AG09309 (cell line): ENCODE results near the gene GOPC.

ENCODE experiments used
- DNase-seq: peaks from one replicate; pipeline ENCODE4 v3.0.0-alpha.2; 2010; ENCODE audit warnings: low read depth
- H3K4me3 ChIP-seq: 2 replicates; pipeline ENCODE4 v1.5.1; 2011; ENCODE audit warnings: mild to moderate bottlenecking, low read depth, low read length, moderate library complexity; ENCODE audit not compliant: control insufficient read depth
- CTCF ChIP-seq: IDR thresholded peaks from 2 replicates; pipeline ENCODE4 v1.5.1; 2011; ENCODE audit warnings: mild to moderate bottlenecking, low read depth, low read length, inconsistent platforms; ENCODE audit not compliant: insufficient read depth, control insufficient read depth; ENCODE audit errors: missing control alignments

Gene GOPC

GRCh38 chr6:117558818-117559217 lies 43.5 kb downstream of the GOPC start:
- TF ChIP-seq CTCF, result no peak
- no peak for DNase-seq
- H3K4me3 ChIP-seq, result no peak overlapping the region

- no peak overlapping the region for H3K4me3 ChIP-seq
- no peak for TF ChIP-seq CTCF
- no peak for DNase-seq
Measured at GRCh38 chr6:117557951-117558350, 44.4 kb downstream of the GOPC start.

GRCh38 chr6:117555882-117556498 lies 46.3 kb downstream of the GOPC start:
- TF ChIP-seq CTCF, result peak; percentile 67
- H3K4me3 ChIP-seq, result no peak overlapping the region
- no peak for DNase-seq

GRCh38 chr6:117555262-117555849 lies 47.0 kb downstream of the GOPC start:
- no peak overlapping the region for H3K4me3 ChIP-seq
- DNase-seq, result no peak
- no peak for TF ChIP-seq CTCF

- TF ChIP-seq CTCF, result no peak
- DNase-seq, result no peak
- H3K4me3 ChIP-seq, result no peak overlapping the region
Measured at GRCh38 chr6:117553142-117553541, 49.2 kb downstream of the GOPC start.

- no peak for DNase-seq
- TF ChIP-seq CTCF, result no peak
- no peak overlapping the region for H3K4me3 ChIP-seq
Measured at GRCh38 chr6:117552618-117553017, 49.7 kb downstream of the GOPC start.
